Keratinocyte (primary cell): ENCODE data around the gene CSNK2A2. TPM values are rescaled to one million over a fixed set of nuclear protein-coding genes. Genes with fewer than 3 reads are reported as not detected.

ENCODE experiments used
- DNase-seq: peaks from one replicate; pipeline ENCODE4 v3.0.0-alpha.2; 2011; ENCODE audit warnings: low read depth, missing footprints, low spot score
- FAIRE-seq: peaks from 2 replicates; lab custom pipeline; 2011; peaks lifted over from hg19 to GRCh38; lab: Jason Lieb, UNC
- H2AFZ ChIP-seq: 2 replicates; pipeline ENCODE4 v1.6.0; 2012; ENCODE audit warnings: low read length, control low read depth, inconsistent platforms; ENCODE audit not compliant: control insufficient read depth
- H3K27ac ChIP-seq: 2 replicates; pipeline ENCODE4 v1.5.1; 2011; ENCODE audit warnings: low read length; ENCODE audit not compliant: control insufficient read depth, insufficient read depth
- H3K27me3 ChIP-seq: 3 replicates; pipeline ENCODE4 v1.6.0; 2011; ENCODE audit warnings: low read length; ENCODE audit not compliant: control insufficient read depth, insufficient read depth; ENCODE audit errors: extremely low read depth
- H3K36me3 ChIP-seq, 2 experiments: 2 replicates in 1 of 2; 3 replicates in 1 of 2; pipeline ENCODE4 v1.5.1; 2011; ENCODE audit warnings: low read length in 2 of 2, mild to moderate bottlenecking in 1 of 2; ENCODE audit not compliant: control insufficient read depth in 2 of 2, insufficient read depth in 2 of 2; ENCODE audit errors: extremely low read depth in 1 of 2
- H3K4me1 ChIP-seq: 3 replicates; pipeline ENCODE4 v1.5.1; 2011; ENCODE audit warnings: low read length; ENCODE audit not compliant: control insufficient read depth, insufficient read depth; ENCODE audit errors: extremely low read depth
- H3K4me2 ChIP-seq: 3 replicates; pipeline ENCODE4 v1.6.0; 2011; ENCODE audit warnings: low read depth, low read length; ENCODE audit not compliant: control insufficient read depth, insufficient read depth; ENCODE audit errors: extremely low read depth
- H3K4me3 ChIP-seq, 3 experiments: fragments of 200-600 bp in 1 of 3; sonication (generic) in 1 of 3; 2 replicates in 2 of 3; 3 replicates in 1 of 3; pipeline ENCODE4 v1.5.1; 2011 to 2016; ENCODE audit warnings: low read length in 3 of 3, mild to moderate bottlenecking in 3 of 3, control low read depth in 2 of 3, inconsistent platforms in 1 of 3, low read depth in 1 of 3, mixed read lengths in 1 of 3, mixed run types in 1 of 3, moderate library complexity in 1 of 3; ENCODE audit not compliant: control insufficient read depth in 2 of 3, insufficient read depth in 2 of 3; ENCODE audit errors: extremely low read depth in 1 of 3
- H3K79me2 ChIP-seq: 2 replicates; pipeline ENCODE4 v1.6.0; 2012; ENCODE audit warnings: low read length; ENCODE audit not compliant: control insufficient read depth, insufficient read depth
- H3K9ac ChIP-seq: 3 replicates; pipeline ENCODE4 v1.6.0; 2011; ENCODE audit warnings: low read length; ENCODE audit not compliant: control insufficient read depth, insufficient read depth; ENCODE audit errors: extremely low read depth
- H3K9me1 ChIP-seq: 3 replicates; pipeline ENCODE4 v1.6.0; 2011; ENCODE audit warnings: low read length; ENCODE audit not compliant: control insufficient read depth, insufficient read depth; ENCODE audit errors: extremely low read depth
- H3K9me3 ChIP-seq: 2 replicates; pipeline ENCODE4 v1.5.1; 2012; ENCODE audit warnings: low read depth, low read length; ENCODE audit not compliant: control insufficient read depth
- H4K20me1 ChIP-seq: 3 replicates; pipeline ENCODE4 v1.6.0; 2011; ENCODE audit warnings: low read length; ENCODE audit not compliant: control insufficient read depth, insufficient read depth; ENCODE audit errors: extremely low read depth
- EZH2 ChIP-seq: IDR thresholded peaks from one replicate; pipeline ENCODE4 v1.6.1; 2012; ENCODE audit warnings: inconsistent platforms, mild to moderate bottlenecking, low read length, moderate library complexity
- dilution Hi-C: fragments of 300-500 bp; cut with MboI; formaldehyde crosslinking; loops from one replicate; pipeline ENCODE4 v1.7.0; 2020; ENCODE audit warnings: low sequenced_read_pairs; ENCODE audit not compliant: extremely low pct_ligation_motif_present
- polyA plus RNA-seq, 5 experiments: library from polyadenylated mRNA; depleted of rRNA in 3 of 5; stranded (reverse) in 3 of 5; stranded (forward) in 1 of 5; unstranded in 1 of 5; fragments of >200 nt; gene quantifications; 1 replicate in 1 of 5; 2 replicates in 3 of 5; 3 replicates in 1 of 5; pipeline versions ENCODE4 v1.2.1 to v1.2.3, GENCODE V29; 2011 to 2012; ENCODE audit warnings: missing spikeins in 2 of 5, low read depth in 1 of 5, low replicate concordance in 1 of 5
- TF ChIP-seq, protein P1 (sequence below), 3 experiments: IDR thresholded peaks in 1 of 3; conservative IDR thresholded peaks in 1 of 3; optimal IDR thresholded peaks in 1 of 3; 2 replicates in 2 of 3; 3 replicates in 1 of 3; pipeline versions ENCODE3 to v1.5.1; 2011; ENCODE audit warnings: low read length in 3 of 3, mild to moderate bottlenecking in 3 of 3, moderate library complexity in 2 of 3, control low read depth in 1 of 3, inconsistent platforms in 1 of 3; ENCODE audit not compliant: insufficient read depth in 2 of 3; ENCODE audit errors: extremely low read depth in 1 of 3

The CSNK2A2 gene
- polyA plus RNA-seq, 1 donor (not counting 4 experiments of a cell fraction or from before 2014, with no cell fraction given): 49.6 TPM

DNA sequence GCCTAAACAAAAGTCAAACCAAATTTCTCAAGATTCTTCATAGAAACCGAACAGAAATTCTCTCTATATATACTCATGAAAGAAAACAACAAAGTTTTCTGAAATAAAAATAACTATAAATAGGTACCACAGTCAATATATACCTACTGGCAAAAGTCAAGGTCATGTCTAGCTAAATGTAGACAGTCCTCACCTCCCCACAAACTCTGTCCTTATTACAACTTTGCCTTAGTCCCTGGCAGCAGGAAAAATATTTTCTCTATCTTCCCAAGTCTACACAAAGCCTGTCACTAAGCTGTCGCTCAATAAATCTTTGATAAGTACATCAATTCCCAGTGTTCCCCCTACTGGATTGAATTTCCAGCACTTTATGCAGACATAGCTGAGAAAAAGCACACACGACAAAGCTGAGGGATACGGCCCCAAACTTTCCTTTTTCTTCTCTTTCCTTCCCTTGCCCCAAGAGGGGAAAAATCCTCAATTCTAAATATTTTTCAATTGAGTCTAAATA, 71.4 kb downstream of the CSNK2A2 start:
- FAIRE-seq: no peak
- Histone ChIP-seq H3K79me2 (peaks cover 62% of the 10 kb centered on the region), H3K27ac (peak overlapping the region; percentile 63), H4K20me1 (no peaks in the 10 kb centered on the region), H3K9me1 (peaks cover 2% of the 10 kb centered on the region), H3K4me1 (peaks cover 43% of the 10 kb centered on the region), H2AFZ (no peak overlapping the region), H3K4me3 (peak overlapping the region in 2 of 3 experiments; percentile 29 to 35), H3K27me3 (no peaks in the 10 kb centered on the region), H3K36me3 (no peaks in the 10 kb centered on the region), H3K9me3 (no peaks in the 10 kb centered on the region), H3K9ac (peak overlapping the region; percentile 8), H3K4me2 (peak overlapping the region; percentile 96)
- TF ChIP-seq EZH2: no peak
- TF ChIP-seq, protein P1, sequence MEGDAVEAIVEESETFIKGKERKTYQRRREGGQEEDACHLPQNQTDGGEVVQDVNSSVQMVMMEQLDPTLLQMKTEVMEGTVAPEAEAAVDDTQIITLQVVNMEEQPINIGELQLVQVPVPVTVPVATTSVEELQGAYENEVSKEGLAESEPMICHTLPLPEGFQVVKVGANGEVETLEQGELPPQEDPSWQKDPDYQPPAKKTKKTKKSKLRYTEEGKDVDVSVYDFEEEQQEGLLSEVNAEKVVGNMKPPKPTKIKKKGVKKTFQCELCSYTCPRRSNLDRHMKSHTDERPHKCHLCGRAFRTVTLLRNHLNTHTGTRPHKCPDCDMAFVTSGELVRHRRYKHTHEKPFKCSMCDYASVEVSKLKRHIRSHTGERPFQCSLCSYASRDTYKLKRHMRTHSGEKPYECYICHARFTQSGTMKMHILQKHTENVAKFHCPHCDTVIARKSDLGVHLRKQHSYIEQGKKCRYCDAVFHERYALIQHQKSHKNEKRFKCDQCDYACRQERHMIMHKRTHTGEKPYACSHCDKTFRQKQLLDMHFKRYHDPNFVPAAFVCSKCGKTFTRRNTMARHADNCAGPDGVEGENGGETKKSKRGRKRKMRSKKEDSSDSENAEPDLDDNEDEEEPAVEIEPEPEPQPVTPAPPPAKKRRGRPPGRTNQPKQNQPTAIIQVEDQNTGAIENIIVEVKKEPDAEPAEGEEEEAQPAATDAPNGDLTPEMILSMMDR (optimal IDR thresholded peaks at IDR 0.05 in 1 of 3, IDR thresholded peaks at IDR 0.05 in 1 of 3, conservative IDR thresholded peaks at IDR 0.05 in 1 of 3; ENCODE audit: extremely low read depth in 1 of 3, insufficient read depth in 2 of 3, low read length in 3 of 3): no peak
- no peak for DNase-seq
- dilution Hi-C loops: no loop called here

DNA sequence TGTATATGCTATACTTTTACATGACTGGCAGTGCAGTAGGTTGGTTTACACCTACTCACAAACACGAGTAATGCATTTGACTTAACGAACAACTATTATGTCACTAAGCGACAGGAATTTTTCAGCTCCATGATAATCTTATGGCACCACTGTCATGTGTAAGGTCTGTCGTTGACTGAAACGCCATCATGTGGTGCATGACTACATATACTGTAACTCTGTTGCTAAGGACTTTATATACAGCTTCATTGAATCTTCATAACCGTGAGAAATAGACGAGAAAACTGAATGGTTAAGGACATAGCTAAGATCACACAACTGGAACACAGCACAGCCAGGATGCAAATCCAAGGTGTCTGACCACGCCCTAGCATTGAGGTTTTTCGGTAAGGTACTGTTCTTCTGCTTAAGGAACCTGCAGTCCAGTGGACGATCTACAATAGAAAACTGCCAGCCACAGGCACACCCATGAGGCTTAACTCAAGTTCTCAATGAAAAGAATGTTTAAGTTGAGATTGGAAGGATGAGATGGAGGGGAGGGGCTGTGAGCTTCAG, 72.0 kb downstream of the CSNK2A2 start:
- peak overlapping the region in 1 of 3 experiments; percentile 35 for H3K4me3 ChIP-seq
- no peaks in the 10 kb centered on the region for H4K20me1 ChIP-seq
- peak overlapping the region; percentile 63 for H3K27ac ChIP-seq
- no peak overlapping the region for H2AFZ ChIP-seq
- dilution Hi-C loops: no loop called here
- H3K36me3 ChIP-seq: no peaks in the 10 kb centered on the region
- peaks cover 50% of the 10 kb centered on the region for H3K4me1 ChIP-seq
- H3K9me1 ChIP-seq: peaks cover 2% of the 10 kb centered on the region
- TF ChIP-seq, protein P1 (optimal IDR thresholded peaks at IDR 0.05 in 1 of 3, IDR thresholded peaks at IDR 0.05 in 1 of 3, conservative IDR thresholded peaks at IDR 0.05 in 1 of 3; ENCODE audit: extremely low read depth in 1 of 3, insufficient read depth in 2 of 3, low read length in 3 of 3): no peak
- TF ChIP-seq EZH2: no peak
- no peaks in the 10 kb centered on the region for H3K27me3 ChIP-seq
- FAIRE-seq (no peak), DNase-seq (no peak)
- peaks cover 65% of the 10 kb centered on the region for H3K79me2 ChIP-seq
- H3K9ac ChIP-seq: no peak overlapping the region
- H3K9me3 ChIP-seq: no peaks in the 10 kb centered on the region
- peak overlapping the region; percentile 96 for H3K4me2 ChIP-seq
